H7 (cell line): Measurements from ENCODE around the gene SNN. TPM values are rescaled to one million over a fixed set of nuclear protein-coding genes. Genes with fewer than 3 reads are reported as not detected.

ENCODE experiments used
- DNase-seq: peaks from one replicate; pipeline ENCODE4 v3.0.0; 2012
- H3K27me3 ChIP-seq: 2 replicates; pipeline ENCODE4 v1.6.0; 2011; ENCODE audit warnings: mild to moderate bottlenecking, low read length; ENCODE audit not compliant: control insufficient read depth, insufficient read depth
- H3K36me3 ChIP-seq: replicated peaks from 2 replicates; pipeline ENCODE4 v1.5.1; 2011; ENCODE audit warnings: low read length; ENCODE audit not compliant: control insufficient read depth, insufficient read depth
- H3K4me3 ChIP-seq: 2 replicates; pipeline ENCODE4 v1.5.1; 2011; ENCODE audit warnings: low read depth, mild to moderate bottlenecking, control low read depth, low read length, moderate library complexity; ENCODE audit not compliant: insufficient read depth
- total RNA-seq: library from RNA; depleted of rRNA; stranded (reverse); fragments of >200 nt; shearing (Covaris generic); gene quantifications from 2 replicates; pipeline ENCODE4 v1.2.3, GENCODE V29; 2014

Gene SNN
- total RNA-seq, 1 experiment from 2014 or later = 34.9 TPM

DNA sequence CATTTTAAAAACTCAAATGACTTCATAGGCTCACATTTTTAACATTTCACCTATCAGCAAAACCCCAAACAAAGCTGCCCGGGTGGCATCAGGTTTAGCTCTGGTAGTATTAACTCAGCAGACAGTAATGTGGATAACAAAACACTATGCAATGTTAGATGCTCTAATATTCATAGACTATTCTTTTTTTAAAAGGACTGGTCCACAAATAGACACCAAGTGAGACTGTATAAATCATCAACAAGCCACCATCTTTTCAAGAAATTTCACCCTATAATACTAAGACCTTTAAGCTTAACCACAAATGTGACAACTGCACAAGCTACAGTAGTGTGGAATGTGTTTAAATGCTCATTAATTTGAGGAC, 20.2 kb downstream of the SNN start:
- Histone ChIP-seq H3K27me3 (no peaks in the 10 kb centered on the region), H3K36me3 (peaks cover 10% of the 10 kb centered on the region), H3K4me3 (no peak overlapping the region)
- no peak for DNase-seq

DNA sequence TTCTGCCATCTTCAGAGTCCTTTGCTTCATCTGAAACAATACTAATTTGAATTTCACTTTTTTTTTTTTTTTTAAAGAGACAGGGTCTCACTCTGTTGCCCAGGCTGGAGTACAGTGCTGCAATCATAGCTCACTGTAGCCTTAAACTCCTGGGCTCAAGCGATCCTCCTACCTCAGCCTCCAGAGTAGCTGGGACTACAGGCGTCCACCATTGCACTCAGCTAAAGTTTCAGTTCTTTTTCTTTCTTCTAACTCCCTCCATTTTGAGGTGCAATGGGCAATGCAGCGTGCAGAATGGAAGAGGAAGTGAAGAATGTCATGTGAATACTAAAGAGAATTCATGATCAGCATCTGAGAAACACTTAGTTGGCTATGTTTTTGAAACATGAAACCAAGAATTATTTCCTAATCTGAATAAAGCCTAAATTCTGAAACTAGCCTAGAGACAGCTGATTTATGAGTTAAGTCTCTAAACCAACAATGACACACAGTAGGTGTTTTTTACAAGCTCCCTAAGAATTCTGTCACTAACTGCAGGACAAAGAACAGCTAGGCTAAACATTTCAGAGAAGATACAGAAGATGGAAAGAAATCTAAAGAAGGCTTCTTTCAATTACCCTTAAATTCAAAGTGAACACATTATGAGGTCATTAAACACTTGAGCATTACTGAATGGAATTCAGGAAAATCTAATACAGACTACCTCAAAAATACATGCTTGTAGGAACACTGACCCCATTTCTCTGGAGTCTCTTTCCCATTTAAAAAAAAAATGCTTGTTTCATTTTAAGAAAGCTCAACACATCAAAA, 21.0 kb downstream of the SNN start:
- Histone ChIP-seq H3K4me3 (no peak overlapping the region), H3K36me3 (peaks cover 10% of the 10 kb centered on the region), H3K27me3 (no peaks in the 10 kb centered on the region)
- no peak for DNase-seq

GRCh38 chr16:11691235-11691634, 23.0 kb downstream of the SNN start:
- no peak for DNase-seq
- Histone ChIP-seq H3K4me3 (no peak overlapping the region), H3K27me3 (no peaks in the 10 kb centered on the region), H3K36me3 (peaks cover 13% of the 10 kb centered on the region)

- Histone ChIP-seq H3K27me3 (no peaks in the 10 kb centered on the region), H3K36me3 (peaks cover 15% of the 10 kb centered on the region), H3K4me3 (no peak overlapping the region)
- DNase-seq = no peak
These were observed 23.5 kb downstream of the SNN start for GRCh38 chr16:11691771-11692170.

- H3K27me3 ChIP-seq = no peaks in the 10 kb centered on the region
- H3K4me3 ChIP-seq = no peak overlapping the region
- H3K36me3 ChIP-seq = peaks cover 13% of the 10 kb centered on the region
- DNase-seq = no peak
These were observed 23.9 kb downstream of the SNN start for GRCh38 chr16:11692171-11692570.

- Histone ChIP-seq H3K27me3 (no peaks in the 10 kb centered on the region), H3K4me3 (no peak overlapping the region), H3K36me3 (peaks cover 13% of the 10 kb centered on the region)
- DNase-seq = no peak
These were observed 24.4 kb downstream of the SNN start for GRCh38 chr16:11692651-11693050.

DNA sequence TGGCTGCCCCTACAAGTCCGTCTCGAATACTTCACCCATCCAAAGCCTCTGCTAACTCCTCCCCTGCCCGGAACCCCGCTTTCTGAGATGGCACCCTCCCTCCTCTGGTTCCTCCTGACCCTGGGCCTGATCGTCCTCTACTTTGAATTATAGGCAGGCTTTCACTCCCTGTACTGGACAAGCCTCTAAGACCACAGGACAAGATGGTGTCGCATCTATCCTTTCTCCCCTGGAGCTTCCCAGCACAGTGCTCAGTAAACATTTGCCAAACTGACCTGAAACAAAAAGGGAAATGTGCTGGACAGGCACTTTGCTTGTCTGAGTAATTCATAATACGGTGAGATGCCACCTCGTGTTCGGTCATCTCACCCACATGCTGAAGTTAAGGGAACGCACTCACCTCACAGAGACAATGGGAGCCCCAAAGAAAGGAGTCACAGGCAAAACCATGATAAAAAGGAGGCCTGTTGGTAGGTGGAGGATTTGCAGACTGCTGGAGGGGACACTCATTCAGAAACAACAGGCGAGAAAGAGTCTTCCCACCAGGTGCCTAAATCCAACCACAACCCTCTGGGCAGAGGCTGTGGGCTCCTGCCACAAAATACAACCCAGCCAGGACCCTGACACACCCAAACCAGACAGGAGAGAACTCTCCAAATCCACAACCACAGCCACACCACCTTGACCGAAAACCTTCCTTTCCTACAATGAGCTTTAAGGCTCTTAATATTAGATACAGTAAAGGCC, 28.2 kb downstream of the SNN start:
- H3K27me3 ChIP-seq = no peaks in the 10 kb centered on the region
- DNase-seq = no peak
- no peak overlapping the region for H3K4me3 ChIP-seq
- peaks cover 11% of the 10 kb centered on the region for H3K36me3 ChIP-seq

GRCh38 chr16:11697319-11697718, 29.1 kb downstream of the SNN start:
- H3K36me3 ChIP-seq = peaks cover 11% of the 10 kb centered on the region

GRCh38 chr16:11698271-11698689, 30.0 kb downstream of the SNN start:
- Histone ChIP-seq H3K4me3 (no peak overlapping the region), H3K36me3 (peaks cover 11% of the 10 kb centered on the region), H3K27me3 (no peaks in the 10 kb centered on the region)
- DNase-seq = no peak

More at GRCh38 chr16:11697319-11697718, 29.1 kb downstream of the SNN start:
- no peaks in the 10 kb centered on the region for H3K27me3 ChIP-seq
- DNase-seq = no peak
- H3K4me3 ChIP-seq = no peak overlapping the region

GRCh38 chr16:11699234-11699894, 31.1 kb downstream of the SNN start:
- no peak overlapping the region for H3K4me3 ChIP-seq
- DNase-seq = no peak
- H3K36me3 ChIP-seq = peaks cover 11% of the 10 kb centered on the region
- H3K27me3 ChIP-seq = no peaks in the 10 kb centered on the region

DNA sequence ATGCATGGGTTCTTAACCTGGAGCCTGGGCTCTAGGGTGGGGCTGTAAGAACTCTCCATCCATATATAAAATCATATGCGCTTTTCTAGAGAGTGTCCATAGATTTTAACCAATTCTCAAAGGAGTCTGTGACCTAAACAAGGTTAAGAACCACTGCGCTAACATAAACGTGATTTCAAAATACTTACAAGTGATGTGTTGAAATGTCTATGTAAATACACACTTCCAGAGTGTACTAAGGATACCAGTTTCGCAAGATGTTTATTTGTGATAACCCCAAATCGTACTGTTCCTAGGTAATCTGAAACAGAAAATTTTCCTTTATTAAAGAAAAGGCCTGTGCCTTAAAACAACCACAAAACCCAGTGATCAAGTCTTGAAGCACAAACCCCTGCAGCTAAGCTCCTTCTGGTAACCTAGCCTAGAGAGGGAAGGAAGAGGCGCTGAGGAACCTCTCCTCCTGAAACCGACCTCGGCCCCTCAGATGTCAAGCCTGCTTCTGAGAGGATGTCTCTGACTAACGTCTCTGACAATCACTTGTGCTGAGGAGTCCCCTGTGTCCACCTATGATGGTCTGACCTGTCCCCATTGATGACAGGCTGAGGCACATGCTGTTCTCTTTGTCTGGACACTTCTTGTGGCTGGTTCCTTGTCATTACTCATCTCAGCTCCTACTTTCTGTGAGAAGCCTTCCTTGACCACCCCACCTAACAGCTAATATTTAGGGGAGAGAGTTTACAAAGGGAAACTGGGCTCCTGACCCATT, 32.2 kb downstream of the SNN start:
- DNase-seq = no peak
- H3K27me3 ChIP-seq = no peaks in the 10 kb centered on the region
- H3K4me3 ChIP-seq = no peak overlapping the region
- peaks cover 10% of the 10 kb centered on the region for H3K36me3 ChIP-seq

DNA sequence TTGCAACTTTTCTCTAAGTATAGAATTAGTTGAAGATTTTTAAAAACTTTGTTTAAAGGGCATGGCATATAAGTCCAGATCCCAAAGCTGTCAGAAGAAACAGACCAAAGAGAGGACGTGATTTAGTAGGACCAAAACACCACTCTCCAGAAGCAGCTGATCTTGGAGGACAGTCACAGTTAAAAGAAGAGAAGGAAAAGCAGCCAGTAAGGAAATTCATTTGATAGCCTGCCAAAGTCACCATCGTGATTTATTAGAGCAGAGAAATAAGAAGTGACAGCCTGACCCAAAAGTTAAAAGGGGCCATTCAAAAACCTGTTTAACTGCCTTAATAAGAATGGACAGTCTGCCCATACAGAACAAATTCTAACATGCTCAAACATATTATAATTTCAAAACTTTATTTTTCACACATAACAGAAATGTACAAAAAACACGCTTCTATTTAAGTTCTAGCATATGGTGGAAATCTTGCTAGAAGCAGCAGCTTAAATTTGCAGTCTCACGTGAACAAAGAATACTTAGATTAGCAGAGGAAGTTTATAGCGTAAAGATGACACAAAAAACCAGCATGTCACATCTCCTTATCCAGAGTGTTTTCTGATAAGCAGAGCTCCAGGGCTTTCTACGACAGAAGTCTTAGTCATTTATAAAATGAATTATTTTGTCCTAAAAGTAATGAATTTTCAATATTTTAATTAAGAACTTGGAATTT, 37.2 kb downstream of the SNN start:
- no peak overlapping the region for H3K4me3 ChIP-seq
- H3K27me3 ChIP-seq = no peaks in the 10 kb centered on the region
- no peak for DNase-seq
- H3K36me3 ChIP-seq = no peaks in the 10 kb centered on the region

- Histone ChIP-seq H3K36me3 (no peaks in the 10 kb centered on the region), H3K4me3 (no peak overlapping the region), H3K27me3 (no peaks in the 10 kb centered on the region)
- DNase-seq = no peak
These were observed 38.0 kb downstream of the SNN start for GRCh38 chr16:11706180-11706742.
